H1 (cell line): Measurements from ENCODE around the gene GAB3.

ENCODE experiments used
- CTCF ChIP-seq, 3 experiments: IDR thresholded peaks; 1 replicate in 2 of 3; 2 replicates in 1 of 3; pipeline versions ENCODE4 v1.5.1 to v1.6.1; 2011; ENCODE audit warnings: low read length in 3 of 3, mild to moderate bottlenecking in 3 of 3, inconsistent platforms in 2 of 3, low read depth in 1 of 3, moderate library complexity in 1 of 3; ENCODE audit not compliant: insufficient read depth in 1 of 3; ENCODE audit errors: control extremely low read depth in 1 of 3
- EZH2 ChIP-seq: fragments of 200-600 bp; sonication (generic); IDR thresholded peaks from 2 replicates; pipeline ENCODE4 v1.7.1; 2012; ENCODE audit warnings: low read depth, mild to moderate bottlenecking, moderate library complexity, low read length, inconsistent platforms; ENCODE audit not compliant: severe bottlenecking
- POLR2AphosphoS5 ChIP-seq: IDR thresholded peaks from 2 replicates; pipeline ENCODE4 v1.6.1; 2011; ENCODE audit warnings: low read depth, low read length
- SRF ChIP-seq: IDR thresholded peaks from 2 replicates; pipeline ENCODE4 v1.6.1; 2011; ENCODE audit warnings: mild to moderate bottlenecking, low read depth, low read length, moderate library complexity

GRCh38 chrX:154735695-154736393 lies 15.0 kb downstream of the GAB3 start:
- TF ChIP-seq SRF (no peak), EZH2 (no peak), CTCF (IDR thresholded peaks at IDR 0.05; ENCODE audit: control extremely low read depth in 1 of 3, insufficient read depth in 1 of 3, low read depth in 1 of 3, low read length in 3 of 3) (no peak), POLR2AphosphoS5 (no peak)
